H1 (cell line): Measurements from ENCODE around the gene ZFAND6. TPM values are rescaled to one million over a fixed set of nuclear protein-coding genes. Genes with fewer than 3 reads are reported as not detected.

ENCODE experiments used
- CTCF ChIA-PET: fragments of 300-600 bp; sonication (Branson Sonifier 250); formaldehyde crosslinking; loops from one replicate; lab custom pipeline; 2021; ENCODE audit not compliant: partially characterized antibody; lab: Charles Lee
- POLR2A ChIA-PET: fragments of 300-600 bp; sonication (Branson Sonifier 250); formaldehyde crosslinking; loops from one replicate; lab custom pipeline; 2021; ENCODE audit warnings: inconsistent platforms; ENCODE audit not compliant: partially characterized antibody; lab: Charles Lee
- DNase-seq, 2 experiments: peaks; one replicate each; pipeline versions ENCODE4 v3.0.0 to v3.0.0-alpha.2; 2010 to 2022; ENCODE audit warnings: low spot score in 2 of 2, low read depth in 1 of 2, mixed read lengths in 1 of 2
- FAIRE-seq: peaks from 2 replicates; lab custom pipeline; 2011; peaks lifted over from hg19 to GRCh38; lab: Jason Lieb, UNC
- H2AFZ ChIP-seq: 2 replicates; pipeline ENCODE4 v1.8.1; 2012; ENCODE audit warnings: low read length, inconsistent platforms
- H2AK5ac ChIP-seq: 2 replicates; pipeline ENCODE4 v1.6.1; 2013; ENCODE audit warnings: low read depth, low read length
- H2BK120ac ChIP-seq: replicated peaks from 2 replicates; pipeline ENCODE3; 2013; ENCODE audit warnings: low read depth, low read length, inconsistent platforms
- H2BK12ac ChIP-seq: 2 replicates; pipeline ENCODE4 v1.6.1; 2013; ENCODE audit warnings: low read depth, low read length
- H2BK15ac ChIP-seq: 2 replicates; pipeline ENCODE4 v1.6.1; 2013; ENCODE audit warnings: low read length
- H2BK20ac ChIP-seq: 2 replicates; pipeline ENCODE4 v1.6.1; 2013; ENCODE audit warnings: low read length
- H2BK5ac ChIP-seq: 2 replicates; pipeline ENCODE4 v1.6.1; 2013; ENCODE audit warnings: low read depth, low read length
- H3K14ac ChIP-seq: 2 replicates; pipeline ENCODE4 v1.6.1; 2013; ENCODE audit warnings: inconsistent platforms; ENCODE audit not compliant: insufficient read length
- H3K18ac ChIP-seq: 2 replicates; pipeline ENCODE4 v1.6.1; 2013; ENCODE audit warnings: low read length; ENCODE audit errors: extremely low read depth
- H3K23ac ChIP-seq: 2 replicates; pipeline ENCODE4 v1.6.1; 2013; ENCODE audit warnings: inconsistent platforms; ENCODE audit not compliant: insufficient read length
- H3K23me2 ChIP-seq: 2 replicates; pipeline ENCODE4 v1.6.1; 2013; ENCODE audit warnings: low read depth, low read length
- H3K27ac ChIP-seq: 2 replicates; pipeline ENCODE4 v1.6.1; 2011; ENCODE audit warnings: low read depth, low read length, inconsistent platforms
- H3K27me3 ChIP-seq, 4 experiments: replicated peaks in 1 of 4; 1 replicate in 1 of 4; 2 replicates in 3 of 4; pipeline versions ENCODE4 v1.6.1 to v1.8.1; 2011 to 2013; ENCODE audit warnings: low read length in 3 of 4, mild to moderate bottlenecking in 3 of 4, inconsistent platforms in 2 of 4, mixed read lengths in 2 of 4, moderate library complexity in 1 of 4; ENCODE audit not compliant: control insufficient read depth in 3 of 4, insufficient read depth in 3 of 4; ENCODE audit errors: extremely low read depth in 1 of 4
- H3K36me3 ChIP-seq, 4 experiments: 2 replicates each; pipeline versions ENCODE4 v1.6.1 to v1.8.1; 2011 to 2013; ENCODE audit warnings: mild to moderate bottlenecking in 4 of 4, low read length in 3 of 4, moderate library complexity in 2 of 4, control low read depth in 1 of 4, inconsistent platforms in 1 of 4; ENCODE audit not compliant: insufficient read depth in 4 of 4, control insufficient read depth in 2 of 4
- H3K4ac ChIP-seq: replicated peaks from 2 replicates; pipeline ENCODE3; 2013; ENCODE audit warnings: low read length, low read depth, mixed read lengths, inconsistent platforms; ENCODE audit not compliant: insufficient read length
- H3K4me1 ChIP-seq, 4 experiments: replicated peaks in 1 of 4; 1 replicate in 1 of 4; 2 replicates in 3 of 4; pipeline versions ENCODE4 v1.6.1 to v1.8.1; 2011 to 2013; ENCODE audit warnings: low read length in 3 of 4, inconsistent platforms in 2 of 4, mixed read lengths in 1 of 4; ENCODE audit not compliant: insufficient read depth in 4 of 4, control insufficient read depth in 3 of 4
- H3K4me2 ChIP-seq, 2 experiments: 2 replicates each; pipeline versions ENCODE4 v1.6.1 to v1.8.1; 2011 to 2013; ENCODE audit warnings: low read depth in 2 of 2, low read length in 2 of 2, control low read depth in 1 of 2, inconsistent platforms in 1 of 2, mild to moderate bottlenecking in 1 of 2; ENCODE audit not compliant: insufficient read depth in 1 of 2
- H3K4me3 ChIP-seq, 4 experiments: fragments of 200-600, 300-600 bp in 1 of 4; sonication (generic), shearing (Covaris generic), sonication (Bioruptor Twin) in 1 of 4; 2 replicates each; pipeline versions ENCODE4 v1.5.1 to v1.8.1; 2011 to 2016; ENCODE audit warnings: low read length in 4 of 4, low read depth in 3 of 4, control low read depth in 2 of 4, inconsistent platforms in 2 of 4, mild to moderate bottlenecking in 2 of 4, mixed read lengths in 1 of 4, moderate library complexity in 1 of 4; ENCODE audit not compliant: insufficient read depth in 2 of 4; ENCODE audit errors: extremely low read depth in 1 of 4
- H3K56ac ChIP-seq: replicated peaks from 2 replicates; pipeline ENCODE3; 2013; ENCODE audit warnings: low read depth, mild to moderate bottlenecking, mixed read lengths, low read length, inconsistent platforms; ENCODE audit not compliant: insufficient read length
- H3K79me1 ChIP-seq: 2 replicates; pipeline ENCODE4 v1.6.1; 2013; ENCODE audit warnings: low read depth, low read length, control low read depth
- H3K79me2 ChIP-seq, 2 experiments: 2 replicates each; pipeline versions ENCODE4 v1.6.1 to v1.8.1; 2012 to 2013; ENCODE audit warnings: low read length in 2 of 2, mild to moderate bottlenecking in 2 of 2, inconsistent platforms in 1 of 2; ENCODE audit not compliant: insufficient read depth in 2 of 2, control insufficient read depth in 1 of 2
- H3K9ac ChIP-seq, 4 experiments: replicated peaks in 1 of 4; 1 replicate in 1 of 4; 2 replicates in 3 of 4; pipeline versions ENCODE4 v1.6.1 to v1.8.1; 2011 to 2013; ENCODE audit warnings: low read depth in 3 of 4, low read length in 3 of 4, control low read depth in 2 of 4, mild to moderate bottlenecking in 2 of 4, moderate library complexity in 2 of 4, inconsistent platforms in 1 of 4; ENCODE audit errors: extremely low read depth in 1 of 4
- H3K9me3 ChIP-seq, 2 experiments: 2 replicates each; pipeline versions ENCODE4 v1.6.1 to v1.8.1; 2012 to 2013; ENCODE audit warnings: mild to moderate bottlenecking in 2 of 2, moderate library complexity in 2 of 2, control low read depth in 1 of 2, inconsistent platforms in 1 of 2, low read depth in 1 of 2, low read length in 1 of 2, mixed read lengths in 1 of 2; ENCODE audit not compliant: insufficient read depth in 2 of 2
- H4K20me1 ChIP-seq, 2 experiments: replicated peaks in 1 of 2; 2 replicates each; pipeline versions ENCODE3 to v1.8.1; 2011 to 2013; ENCODE audit warnings: inconsistent platforms in 2 of 2, low read length in 2 of 2, mild to moderate bottlenecking in 1 of 2; ENCODE audit not compliant: insufficient read depth in 2 of 2, control insufficient read depth in 1 of 2
- H4K5ac ChIP-seq: 2 replicates; pipeline ENCODE4 v1.6.1; 2013; ENCODE audit warnings: low read length, low read depth, mixed read lengths, inconsistent platforms; ENCODE audit not compliant: insufficient read length
- H4K8ac ChIP-seq: 2 replicates; pipeline ENCODE4 v1.8.0; 2013; ENCODE audit warnings: mild to moderate bottlenecking, moderate library complexity, low read length, inconsistent platforms; ENCODE audit not compliant: insufficient read depth; ENCODE audit errors: extremely low read depth
- H4K91ac ChIP-seq: replicated peaks from 2 replicates; pipeline ENCODE3; 2013; ENCODE audit warnings: low read length, mixed read lengths, inconsistent platforms; ENCODE audit not compliant: insufficient read length
- BACH1 ChIP-seq: IDR thresholded peaks from 2 replicates; pipeline ENCODE4 v1.6.1; 2012; ENCODE audit warnings: low read length, improper control_type of control experiment
- CEBPB ChIP-seq: IDR thresholded peaks from 2 replicates; pipeline ENCODE4 v1.6.1; 2012; ENCODE audit warnings: low read depth, low read length
- CHD1 ChIP-seq: IDR thresholded peaks from 2 replicates; pipeline ENCODE4 v1.6.1; 2012; ENCODE audit warnings: low read depth, low read length, improper control_type of control experiment
- CHD2 ChIP-seq: IDR thresholded peaks from 2 replicates; pipeline ENCODE4 v1.6.1; 2012; ENCODE audit warnings: low read length, improper control_type of control experiment
- CTBP2 ChIP-seq: IDR thresholded peaks from 2 replicates; pipeline ENCODE4 v1.7.0; 2011; ENCODE audit warnings: borderline replicate concordance, mild to moderate bottlenecking, moderate library complexity, mixed read lengths, low read length; ENCODE audit not compliant: insufficient read depth, insufficient read length
- EZH2 ChIP-seq: fragments of 200-600 bp; sonication (generic); IDR thresholded peaks from 2 replicates; pipeline ENCODE4 v1.7.1; 2012; ENCODE audit warnings: low read depth, mild to moderate bottlenecking, moderate library complexity, low read length, inconsistent platforms; ENCODE audit not compliant: severe bottlenecking
- GABPA ChIP-seq: IDR thresholded peaks from 2 replicates; pipeline ENCODE4 v1.6.1; 2011; ENCODE audit warnings: mild to moderate bottlenecking, low read length, moderate library complexity, borderline replicate concordance; ENCODE audit not compliant: insufficient read depth
- POLR2A ChIP-seq, 2 experiments: IDR thresholded peaks; 1 replicate in 1 of 2; 2 replicates in 1 of 2; pipeline ENCODE4 v1.6.1; 2011; ENCODE audit warnings: low read depth in 2 of 2, low read length in 2 of 2, mild to moderate bottlenecking in 2 of 2; ENCODE audit errors: control extremely low read depth in 1 of 2
- SIX5 ChIP-seq: IDR thresholded peaks from 2 replicates; pipeline ENCODE4 v1.6.1; 2011; ENCODE audit warnings: mild to moderate bottlenecking, low read depth, low read length
- TAF1 ChIP-seq: IDR thresholded peaks from 2 replicates; pipeline ENCODE4 v1.6.1; 2011; ENCODE audit warnings: mild to moderate bottlenecking, low read depth, low read length
- TBP ChIP-seq: IDR thresholded peaks from 2 replicates; pipeline ENCODE4 v1.6.1; 2011; ENCODE audit warnings: low read depth, low read length, improper control_type of control experiment
- TCF12 ChIP-seq: IDR thresholded peaks from 2 replicates; pipeline ENCODE4 v1.6.1; 2011; ENCODE audit warnings: low read depth, mild to moderate bottlenecking, low read length
- ZNF274 ChIP-seq: IDR thresholded peaks from 2 replicates; pipeline ENCODE4 v1.7.0; 2012; ENCODE audit warnings: low read length, borderline replicate concordance; ENCODE audit errors: extremely low read depth
- WGBS, 2 experiments: shearing (Covaris generic) in 1 of 2; methylation state at CpG; one replicate each; pipeline versions ENCODE4 v1.1.6 to v1.1.7; 2013 to 2015; ENCODE audit warnings: low lambda C conversion rate in 2 of 2, mixed read lengths in 2 of 2, inconsistent platforms in 1 of 2, low coverage in 1 of 2, missing lambda C conversion rate in 1 of 2; ENCODE audit not compliant: insufficient replicate concordance in 2 of 2, insufficient coverage in 1 of 2, insufficient read length in 1 of 2; ENCODE audit errors: extremely low coverage in 1 of 2, missing lambda C conversion rate in 1 of 2; 5-methylcytosine and 5-hydroxymethylcytosine counted together
- polyA plus RNA-seq, 7 experiments: library from polyadenylated mRNA; depleted of rRNA in 3 of 7; stranded (reverse) in 5 of 7; unstranded in 2 of 7; fragments of >200 nt in 5 of 7; fragments of 200-250 nt in 2 of 7; gene quantifications; 1 replicate in 5 of 7; 2 replicates in 1 of 7; 4 replicates in 1 of 7; pipeline versions ENCODE4 v1.2.1 to v1.2.3, GENCODE V29; 2011 to 2013; ENCODE audit warnings: missing spikeins in 2 of 7, mixed read lengths in 2 of 7
- total RNA-seq: library from RNA; stranded (reverse); fragmentation: NEBNext Ultra II Directional; extraction: Animal tissue kit (Norgen Biotek cat#: 25700); gene quantifications from 2 replicates; pipeline ENCODE4 v1.2.1, GENCODE V29; 2021
- TF ChIP-seq, protein P1 (sequence below): IDR thresholded peaks from 2 replicates; pipeline ENCODE4 v1.6.1; 2012; ENCODE audit warnings: low read length, inconsistent platforms

The ZFAND6 gene
- total and polyA plus RNA-seq, 2 of the 8 experiments (the other 6 are each of a cell fraction or from before 2014, with no cell fraction given), result 136 to 237 TPM

DNA sequence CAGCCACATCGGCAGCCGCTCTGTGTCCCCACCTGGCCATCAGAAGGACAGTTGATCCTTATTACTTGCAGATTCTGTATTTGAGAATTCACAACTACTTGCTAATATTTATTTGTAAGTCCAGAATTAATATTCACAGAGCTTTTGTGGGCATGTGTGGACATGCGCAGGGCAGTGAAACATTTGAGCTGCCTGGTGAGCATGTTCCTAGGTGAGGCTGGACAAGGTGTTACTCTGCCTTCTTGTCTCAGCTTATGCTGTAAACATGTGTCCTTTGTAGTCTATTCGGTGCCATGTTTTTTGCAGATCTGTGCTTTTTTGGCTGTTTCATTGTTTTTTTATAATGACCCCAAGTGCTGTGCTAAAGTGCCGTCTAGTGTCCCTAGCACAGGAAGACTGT lies 108.9 kb downstream of the ZFAND6 start:
- Histone ChIP-seq H3K18ac (no peak overlapping the region), H3K56ac (no peak overlapping the region), H2BK20ac (no peak overlapping the region), H3K27me3 (no peaks in the 10 kb centered on the region), H3K79me2 (no peaks in the 10 kb centered on the region), H2BK12ac (no peak overlapping the region), H3K9ac (no peak overlapping the region), H3K4me3 (no peak overlapping the region), H4K20me1 (no peaks in the 10 kb centered on the region), H3K79me1 (no peaks in the 10 kb centered on the region), H2AFZ (no peak overlapping the region), H2AK5ac (no peak overlapping the region), H3K23ac (no peak overlapping the region), H2BK120ac (no peak overlapping the region), H2BK5ac (0 out of 2 replicates have a peak overlapping the region, but pooled peaks have one; percentile 14), H3K36me3 (peaks cover 0 to 7% (median under 1%) of the 10 kb centered on the region in 4 experiments; a peak in 1 of 8 replicates), H3K23me2 (no peaks in the 10 kb centered on the region), H3K4ac (no peak overlapping the region), H3K14ac (no peak overlapping the region), H3K4me1 (no peaks in the 10 kb centered on the region), H3K9me3 (no peaks in the 10 kb centered on the region), H4K8ac (no peak overlapping the region), H3K27ac (no peak overlapping the region), H2BK15ac (no peak overlapping the region), H3K4me2 (no peak overlapping the region), H4K5ac (no peak overlapping the region), H4K91ac (no peak overlapping the region)
- ChIA-PET CTCF (interaction anchor here (0.6 to 1.5 kb wide), 4 partner anchors 11 to 89 kb away, joined by 3 to 4 read pairs (median 3); no protein-coding TSS in a partner anchor), POLR2A (interaction anchor here (1.3 kb wide), 1 partner anchor 12 kb away, joined by 7 read pairs; no protein-coding TSS in a partner anchor)
- FAIRE-seq (no peak), DNase-seq (no peak)
- WGBS, 2 experiments, result 91% methylated on average over 5 of the region's 5 CpGs; no CpG with 5 or more reads in 1 of the 2 experiments
- no peak for TF ChIP-seq BACH1
- TF ChIP-seq GABPA, result no peak
- TF ChIP-seq POLR2A (IDR thresholded peaks at IDR 0.05; ENCODE audit: control extremely low read depth in 1 of 2, low read depth in 2 of 2, low read length in 2 of 2), result no peak
- no peak for TF ChIP-seq ZNF274
- no peak for TF ChIP-seq TCF12
- TF ChIP-seq CTBP2, result no peak
- no peak for TF ChIP-seq CHD1
- no peak for TF ChIP-seq TAF1
- TF ChIP-seq SIX5, result no peak
- TF ChIP-seq CEBPB, result no peak
- TF ChIP-seq TBP, result no peak
- no peak for TF ChIP-seq EZH2
- no peak for TF ChIP-seq CHD2
- TF ChIP-seq, protein P1, sequence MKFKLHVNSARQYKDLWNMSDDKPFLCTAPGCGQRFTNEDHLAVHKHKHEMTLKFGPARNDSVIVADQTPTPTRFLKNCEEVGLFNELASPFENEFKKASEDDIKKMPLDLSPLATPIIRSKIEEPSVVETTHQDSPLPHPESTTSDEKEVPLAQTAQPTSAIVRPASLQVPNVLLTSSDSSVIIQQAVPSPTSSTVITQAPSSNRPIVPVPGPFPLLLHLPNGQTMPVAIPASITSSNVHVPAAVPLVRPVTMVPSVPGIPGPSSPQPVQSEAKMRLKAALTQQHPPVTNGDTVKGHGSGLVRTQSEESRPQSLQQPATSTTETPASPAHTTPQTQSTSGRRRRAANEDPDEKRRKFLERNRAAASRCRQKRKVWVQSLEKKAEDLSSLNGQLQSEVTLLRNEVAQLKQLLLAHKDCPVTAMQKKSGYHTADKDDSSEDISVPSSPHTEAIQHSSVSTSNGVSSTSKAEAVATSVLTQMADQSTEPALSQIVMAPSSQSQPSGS, result no peak
